SK-N-SH treated with all-trans-retinoic acid at 6 μM for 48 hours (cell line): ENCODE data around the gene EIF4G2.

Experiments
- ATAC-seq: fragments of 200-7000 bp; cut with Tn5 transposase; 3 replicates; pipeline ENCODE4 v1.9.1; 2020; ENCODE audit warnings: mild to moderate bottlenecking, moderate library complexity
- ARNTL ChIP-seq: fragments of 450-650 bp; formaldehyde crosslinking; IDR thresholded peaks from 2 replicates; pipeline ENCODE4 v1.5.0; 2020; ENCODE audit warnings: low read depth, mild to moderate bottlenecking, moderate library complexity, borderline replicate concordance
- BACH2 ChIP-seq: fragments of 250-450 bp; sonication (Bioruptor Pico); IDR thresholded peaks from 2 replicates; pipeline ENCODE4 v1.9.0; 2021; ENCODE audit warnings: mild to moderate bottlenecking, borderline replicate concordance
- CSDC2 ChIP-seq: fragments of 250-450 bp; sonication (Bioruptor Pico); IDR thresholded peaks from 2 replicates; pipeline ENCODE4 v1.5.0; 2020; ENCODE audit warnings: mild to moderate bottlenecking, moderate library complexity
- ESRRG ChIP-seq: fragments of 250-450 bp; sonication (Bioruptor Pico); IDR thresholded peaks from 2 replicates; pipeline ENCODE4 v1.6.1; 2021; ENCODE audit warnings: mild to moderate bottlenecking
- GLIS3 ChIP-seq: fragments of 250-450 bp; sonication (Bioruptor Pico); IDR thresholded peaks from 2 replicates; pipeline ENCODE4 v1.5.0; 2020; ENCODE audit warnings: mild to moderate bottlenecking, moderate library complexity
- ISL1 ChIP-seq: fragments of 250-450 bp; sonication (Bioruptor Pico); IDR thresholded peaks from 2 replicates; pipeline ENCODE4 v2.1.2; 2022; ENCODE audit warnings: mild to moderate bottlenecking, moderate library complexity
- OSR1 ChIP-seq: fragments of 250-450 bp; sonication (Bioruptor Pico); IDR thresholded peaks from 2 replicates; pipeline ENCODE4 v1.8.0; 2022; ENCODE audit warnings: moderate library complexity, mild to moderate bottlenecking, inconsistent platforms
- PPARA ChIP-seq: fragments of 250-450 bp; sonication (Bioruptor Pico); IDR thresholded peaks from 2 replicates; pipeline ENCODE4 v1.5.0; 2020; ENCODE audit warnings: mild to moderate bottlenecking, borderline replicate concordance
- RARB ChIP-seq: fragments of 250-450 bp; sonication (Bioruptor Pico); IDR thresholded peaks from 2 replicates; pipeline ENCODE4 v1.8.0; 2021; ENCODE audit warnings: mild to moderate bottlenecking, moderate library complexity
- TCF4 ChIP-seq: fragments of 250-450 bp; sonication (Bioruptor Pico); IDR thresholded peaks from 2 replicates; pipeline ENCODE4 v1.8.0; 2021; ENCODE audit warnings: mild to moderate bottlenecking, moderate library complexity, borderline replicate concordance
- TOX ChIP-seq: fragments of 250-450 bp; sonication (Bioruptor Pico); IDR thresholded peaks from 2 replicates; pipeline ENCODE4 v1.8.0; 2021; ENCODE audit warnings: mild to moderate bottlenecking, moderate library complexity, borderline replicate concordance
- ZC3H10 ChIP-seq: fragments of 250-450 bp; sonication (Bioruptor Pico); IDR thresholded peaks from 2 replicates; pipeline ENCODE4 v1.5.1; 2021; ENCODE audit warnings: mild to moderate bottlenecking, moderate library complexity
- ZFP3 ChIP-seq: fragments of 250-450 bp; sonication (Bioruptor Pico); IDR thresholded peaks from 2 replicates; pipeline ENCODE4 v1.5.0; 2020; ENCODE audit warnings: mild to moderate bottlenecking, moderate library complexity
- ZFP30 ChIP-seq: fragments of 450-650 bp; formaldehyde crosslinking; IDR thresholded peaks from 2 replicates; pipeline ENCODE4 v1.5.0; 2022; ENCODE audit warnings: mild to moderate bottlenecking, moderate library complexity
- ZNF565 ChIP-seq: fragments of 450-650 bp; formaldehyde crosslinking; conservative IDR thresholded peaks from 2 replicates; pipeline ENCODE4 v1.5.0; 2020; ENCODE audit warnings: low read depth, mild to moderate bottlenecking, moderate library complexity
- ZNF70 ChIP-seq: fragments of 450-650 bp; formaldehyde crosslinking; IDR thresholded peaks from 2 replicates; pipeline ENCODE4 v1.5.0; 2020; ENCODE audit warnings: mild to moderate bottlenecking, moderate library complexity
- ZNF8 ChIP-seq: fragments of 450-650 bp; formaldehyde crosslinking; IDR thresholded peaks from 2 replicates; pipeline ENCODE4 v1.5.0; 2020; ENCODE audit warnings: mild to moderate bottlenecking, moderate library complexity
- TF ChIP-seq, protein P1 (sequence below): fragments of 250-450 bp; sonication (Bioruptor Pico); IDR thresholded peaks from 2 replicates; pipeline ENCODE4 v1.8.0; 2021; ENCODE audit warnings: low read depth, mild to moderate bottlenecking, moderate library complexity, borderline replicate concordance
- TF ChIP-seq, protein P2 (sequence below): fragments of 250-450 bp; sonication (Bioruptor Pico); IDR thresholded peaks from 2 replicates; pipeline ENCODE4 v1.5.0; 2020; ENCODE audit warnings: mild to moderate bottlenecking, moderate library complexity
- TF ChIP-seq, protein P3 (sequence below): fragments of 250-450 bp; sonication (Bioruptor Pico); IDR thresholded peaks from 2 replicates; pipeline ENCODE4 v1.5.1; 2020; ENCODE audit warnings: low read depth, mild to moderate bottlenecking, moderate library complexity
- TF ChIP-seq, protein P4 (sequence below): fragments of 250-450 bp; sonication (Bioruptor Pico); IDR thresholded peaks from 2 replicates; pipeline ENCODE4 v1.8.0; 2020; ENCODE audit warnings: mild to moderate bottlenecking, moderate library complexity, borderline replicate concordance
- TF ChIP-seq, protein P5 (sequence below): fragments of 250-450 bp; sonication (Bioruptor Pico); IDR thresholded peaks from 2 replicates; pipeline ENCODE4 v1.5.1; 2021; ENCODE audit warnings: mild to moderate bottlenecking, moderate library complexity

The EIF4G2 gene

DNA sequence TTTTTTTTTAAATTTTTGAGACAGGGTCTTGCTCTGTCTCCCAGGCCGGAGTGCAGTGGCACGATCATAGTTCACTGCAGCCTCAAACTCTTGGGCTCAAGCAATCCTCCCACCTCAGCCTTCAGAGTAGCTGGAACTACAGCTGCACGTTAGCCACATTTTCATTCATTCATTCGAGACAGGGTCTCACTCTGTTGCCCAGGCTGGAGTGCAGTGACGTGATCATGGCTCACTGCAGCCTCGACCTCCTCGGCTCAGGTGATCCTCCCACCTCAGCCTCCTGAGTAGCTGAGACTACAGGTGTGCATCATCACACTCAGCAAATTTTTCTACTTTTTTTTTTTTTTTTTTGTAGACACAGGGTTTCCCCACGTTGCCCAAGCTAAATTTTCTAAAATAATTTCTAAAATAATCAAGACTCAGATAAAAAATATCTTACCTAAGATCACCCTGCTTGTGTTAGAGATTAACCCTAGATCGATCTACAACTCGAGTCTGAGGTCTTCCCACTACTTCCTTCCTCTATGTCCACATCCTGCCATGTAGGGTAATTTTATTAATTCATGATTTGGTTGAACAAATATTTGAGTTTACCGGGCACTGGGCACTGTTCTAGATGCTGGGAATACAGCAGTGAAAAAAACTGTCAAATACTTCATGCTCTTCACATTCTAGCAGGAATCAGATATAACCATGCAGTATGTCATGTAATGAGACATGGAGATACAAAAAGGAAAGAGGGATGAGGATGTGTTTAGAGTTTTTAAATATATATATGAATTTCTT lies 15.1 kb downstream of the EIF4G2 start:
- TF ChIP-seq PPARA (CRISPR knock-in tag) = no peak
- TF ChIP-seq ZFP30 (CRISPR knock-in tag) = no peak
- no peak for TF ChIP-seq TOX (CRISPR knock-in tag)
- TF ChIP-seq, protein P1, sequence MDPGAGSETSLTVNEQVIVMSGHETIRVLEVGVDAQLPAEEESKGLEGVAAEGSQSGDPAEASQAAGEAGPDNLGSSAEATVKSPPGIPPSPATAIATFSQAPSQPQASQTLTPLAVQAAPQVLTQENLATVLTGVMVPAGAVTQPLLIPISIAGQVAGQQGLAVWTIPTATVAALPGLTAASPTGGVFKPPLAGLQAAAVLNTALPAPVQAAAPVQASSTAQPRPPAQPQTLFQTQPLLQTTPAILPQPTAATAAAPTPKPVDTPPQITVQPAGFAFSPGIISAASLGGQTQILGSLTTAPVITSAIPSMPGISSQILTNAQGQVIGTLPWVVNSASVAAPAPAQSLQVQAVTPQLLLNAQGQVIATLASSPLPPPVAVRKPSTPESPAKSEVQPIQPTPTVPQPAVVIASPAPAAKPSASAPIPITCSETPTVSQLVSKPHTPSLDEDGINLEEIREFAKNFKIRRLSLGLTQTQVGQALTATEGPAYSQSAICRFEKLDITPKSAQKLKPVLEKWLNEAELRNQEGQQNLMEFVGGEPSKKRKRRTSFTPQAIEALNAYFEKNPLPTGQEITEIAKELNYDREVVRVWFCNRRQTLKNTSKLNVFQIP (CRISPR knock-in tag) = no peak
- no peak for TF ChIP-seq ZFP3 (CRISPR knock-in tag)
- TF ChIP-seq, protein P2, sequence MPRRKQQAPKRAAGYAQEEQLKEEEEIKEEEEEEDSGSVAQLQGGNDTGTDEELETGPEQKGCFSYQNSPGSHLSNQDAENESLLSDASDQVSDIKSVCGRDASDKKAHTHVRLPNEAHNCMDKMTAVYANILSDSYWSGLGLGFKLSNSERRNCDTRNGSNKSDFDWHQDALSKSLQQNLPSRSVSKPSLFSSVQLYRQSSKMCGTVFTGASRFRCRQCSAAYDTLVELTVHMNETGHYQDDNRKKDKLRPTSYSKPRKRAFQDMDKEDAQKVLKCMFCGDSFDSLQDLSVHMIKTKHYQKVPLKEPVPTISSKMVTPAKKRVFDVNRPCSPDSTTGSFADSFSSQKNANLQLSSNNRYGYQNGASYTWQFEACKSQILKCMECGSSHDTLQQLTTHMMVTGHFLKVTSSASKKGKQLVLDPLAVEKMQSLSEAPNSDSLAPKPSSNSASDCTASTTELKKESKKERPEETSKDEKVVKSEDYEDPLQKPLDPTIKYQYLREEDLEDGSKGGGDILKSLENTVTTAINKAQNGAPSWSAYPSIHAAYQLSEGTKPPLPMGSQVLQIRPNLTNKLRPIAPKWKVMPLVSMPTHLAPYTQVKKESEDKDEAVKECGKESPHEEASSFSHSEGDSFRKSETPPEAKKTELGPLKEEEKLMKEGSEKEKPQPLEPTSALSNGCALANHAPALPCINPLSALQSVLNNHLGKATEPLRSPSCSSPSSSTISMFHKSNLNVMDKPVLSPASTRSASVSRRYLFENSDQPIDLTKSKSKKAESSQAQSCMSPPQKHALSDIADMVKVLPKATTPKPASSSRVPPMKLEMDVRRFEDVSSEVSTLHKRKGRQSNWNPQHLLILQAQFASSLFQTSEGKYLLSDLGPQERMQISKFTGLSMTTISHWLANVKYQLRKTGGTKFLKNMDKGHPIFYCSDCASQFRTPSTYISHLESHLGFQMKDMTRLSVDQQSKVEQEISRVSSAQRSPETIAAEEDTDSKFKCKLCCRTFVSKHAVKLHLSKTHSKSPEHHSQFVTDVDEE (CRISPR knock-in tag) = no peak
- no peak for TF ChIP-seq TCF4 (CRISPR knock-in tag)
- TF ChIP-seq, protein P3, sequence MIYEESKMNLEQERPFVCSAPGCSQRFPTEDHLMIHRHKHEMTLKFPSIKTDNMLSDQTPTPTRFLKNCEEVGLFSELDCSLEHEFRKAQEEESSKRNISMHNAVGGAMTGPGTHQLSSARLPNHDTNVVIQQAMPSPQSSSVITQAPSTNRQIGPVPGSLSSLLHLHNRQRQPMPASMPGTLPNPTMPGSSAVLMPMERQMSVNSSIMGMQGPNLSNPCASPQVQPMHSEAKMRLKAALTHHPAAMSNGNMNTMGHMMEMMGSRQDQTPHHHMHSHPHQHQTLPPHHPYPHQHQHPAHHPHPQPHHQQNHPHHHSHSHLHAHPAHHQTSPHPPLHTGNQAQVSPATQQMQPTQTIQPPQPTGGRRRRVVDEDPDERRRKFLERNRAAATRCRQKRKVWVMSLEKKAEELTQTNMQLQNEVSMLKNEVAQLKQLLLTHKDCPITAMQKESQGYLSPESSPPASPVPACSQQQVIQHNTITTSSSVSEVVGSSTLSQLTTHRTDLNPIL (CRISPR knock-in tag) = no peak
- TF ChIP-seq ZNF8 (CRISPR knock-in tag) = no peak
- no peak for TF ChIP-seq RARB (CRISPR knock-in tag)
- TF ChIP-seq CSDC2 = no peak
- no peak for TF ChIP-seq ISL1 (CRISPR knock-in tag)
- no peak for TF ChIP-seq ZNF70 (CRISPR knock-in tag)
- TF ChIP-seq, protein P4, sequence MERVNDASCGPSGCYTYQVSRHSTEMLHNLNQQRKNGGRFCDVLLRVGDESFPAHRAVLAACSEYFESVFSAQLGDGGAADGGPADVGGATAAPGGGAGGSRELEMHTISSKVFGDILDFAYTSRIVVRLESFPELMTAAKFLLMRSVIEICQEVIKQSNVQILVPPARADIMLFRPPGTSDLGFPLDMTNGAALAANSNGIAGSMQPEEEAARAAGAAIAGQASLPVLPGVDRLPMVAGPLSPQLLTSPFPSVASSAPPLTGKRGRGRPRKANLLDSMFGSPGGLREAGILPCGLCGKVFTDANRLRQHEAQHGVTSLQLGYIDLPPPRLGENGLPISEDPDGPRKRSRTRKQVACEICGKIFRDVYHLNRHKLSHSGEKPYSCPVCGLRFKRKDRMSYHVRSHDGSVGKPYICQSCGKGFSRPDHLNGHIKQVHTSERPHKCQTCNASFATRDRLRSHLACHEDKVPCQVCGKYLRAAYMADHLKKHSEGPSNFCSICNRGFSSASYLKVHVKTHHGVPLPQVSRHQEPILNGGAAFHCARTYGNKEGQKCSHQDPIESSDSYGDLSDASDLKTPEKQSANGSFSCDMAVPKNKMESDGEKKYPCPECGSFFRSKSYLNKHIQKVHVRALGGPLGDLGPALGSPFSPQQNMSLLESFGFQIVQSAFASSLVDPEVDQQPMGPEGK = no peak
- TF ChIP-seq BACH2 (CRISPR knock-in tag) = no peak
- no peak for TF ChIP-seq ZC3H10 (CRISPR knock-in tag)
- TF ChIP-seq OSR1 (CRISPR knock-in tag) = no peak
- TF ChIP-seq ZNF565 = no peak
- TF ChIP-seq ARNTL = no peak
- no peak for TF ChIP-seq GLIS3 (CRISPR knock-in tag)
- ATAC-seq = peak; percentile 1; the same call in 2 of the 3 replicates

DNA sequence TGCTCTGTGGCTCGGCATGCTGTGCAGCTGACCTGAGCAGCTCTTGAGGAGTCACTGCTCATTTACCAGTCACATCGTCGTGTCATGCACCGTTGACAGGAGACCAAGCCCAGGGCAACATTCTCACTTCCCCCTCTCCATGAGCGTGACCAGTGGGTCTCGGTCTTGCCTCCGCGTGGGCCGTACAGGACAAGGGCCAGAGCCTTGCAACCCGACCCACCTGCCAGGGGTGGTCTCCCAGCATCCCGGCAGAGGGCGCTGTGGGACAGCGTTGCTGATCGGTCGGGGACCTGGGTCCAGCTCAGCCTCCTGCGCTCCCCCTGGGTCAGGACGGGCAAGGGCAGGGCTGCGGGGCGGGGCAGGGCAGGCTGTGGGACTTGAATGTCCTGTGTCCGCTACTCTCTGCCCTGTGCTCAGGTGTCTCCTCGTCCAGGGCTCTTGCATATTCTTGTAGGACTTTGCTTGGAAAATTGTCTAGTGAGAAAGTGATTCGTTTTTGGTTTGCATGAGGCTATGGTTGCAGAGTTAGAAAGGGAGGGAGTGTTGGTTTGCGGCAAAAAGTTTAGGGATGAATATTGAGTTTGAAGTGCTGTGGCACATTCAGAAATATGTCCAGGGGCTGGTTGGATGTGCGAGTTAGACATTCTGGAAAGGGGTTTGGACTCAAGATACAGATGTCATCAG lies 16.2 kb downstream of the EIF4G2 start:
- peak; percentile 93 for ATAC-seq
- TF ChIP-seq ISL1 (CRISPR knock-in tag) (no peak), ARNTL (no peak), PPARA (CRISPR knock-in tag) (no peak), TOX (CRISPR knock-in tag) (no peak), ZC3H10 (CRISPR knock-in tag) (no peak), ZNF8 (CRISPR knock-in tag) (no peak), ESRRG (CRISPR knock-in tag) (no peak), ZFP3 (CRISPR knock-in tag) (no peak), ZNF70 (CRISPR knock-in tag) (no peak), CSDC2 (no peak)
- TF ChIP-seq, protein P2 (CRISPR knock-in tag) = no peak
- TF ChIP-seq, protein P5, sequence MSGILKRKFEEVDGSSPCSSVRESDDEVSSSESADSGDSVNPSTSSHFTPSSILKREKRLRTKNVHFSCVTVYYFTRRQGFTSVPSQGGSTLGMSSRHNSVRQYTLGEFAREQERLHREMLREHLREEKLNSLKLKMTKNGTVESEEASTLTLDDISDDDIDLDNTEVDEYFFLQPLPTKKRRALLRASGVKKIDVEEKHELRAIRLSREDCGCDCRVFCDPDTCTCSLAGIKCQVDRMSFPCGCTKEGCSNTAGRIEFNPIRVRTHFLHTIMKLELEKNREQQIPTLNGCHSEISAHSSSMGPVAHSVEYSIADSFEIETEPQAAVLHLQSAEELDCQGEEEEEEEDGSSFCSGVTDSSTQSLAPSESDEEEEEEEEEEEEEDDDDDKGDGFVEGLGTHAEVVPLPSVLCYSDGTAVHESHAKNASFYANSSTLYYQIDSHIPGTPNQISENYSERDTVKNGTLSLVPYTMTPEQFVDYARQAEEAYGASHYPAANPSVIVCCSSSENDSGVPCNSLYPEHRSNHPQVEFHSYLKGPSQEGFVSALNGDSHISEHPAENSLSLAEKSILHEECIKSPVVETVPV (CRISPR knock-in tag) = no peak
- TF ChIP-seq, protein P4 = no peak
- TF ChIP-seq, protein P3 (CRISPR knock-in tag) = no peak
